Amniotic epithelial cell (primary cell): ENCODE data around the gene SLC39A10.

Experiments used
- DNase-seq: peaks from one replicate; pipeline ENCODE4 v3.0.0-alpha.2; 2010; ENCODE audit warnings: low read depth

Gene SLC39A10, protein sequence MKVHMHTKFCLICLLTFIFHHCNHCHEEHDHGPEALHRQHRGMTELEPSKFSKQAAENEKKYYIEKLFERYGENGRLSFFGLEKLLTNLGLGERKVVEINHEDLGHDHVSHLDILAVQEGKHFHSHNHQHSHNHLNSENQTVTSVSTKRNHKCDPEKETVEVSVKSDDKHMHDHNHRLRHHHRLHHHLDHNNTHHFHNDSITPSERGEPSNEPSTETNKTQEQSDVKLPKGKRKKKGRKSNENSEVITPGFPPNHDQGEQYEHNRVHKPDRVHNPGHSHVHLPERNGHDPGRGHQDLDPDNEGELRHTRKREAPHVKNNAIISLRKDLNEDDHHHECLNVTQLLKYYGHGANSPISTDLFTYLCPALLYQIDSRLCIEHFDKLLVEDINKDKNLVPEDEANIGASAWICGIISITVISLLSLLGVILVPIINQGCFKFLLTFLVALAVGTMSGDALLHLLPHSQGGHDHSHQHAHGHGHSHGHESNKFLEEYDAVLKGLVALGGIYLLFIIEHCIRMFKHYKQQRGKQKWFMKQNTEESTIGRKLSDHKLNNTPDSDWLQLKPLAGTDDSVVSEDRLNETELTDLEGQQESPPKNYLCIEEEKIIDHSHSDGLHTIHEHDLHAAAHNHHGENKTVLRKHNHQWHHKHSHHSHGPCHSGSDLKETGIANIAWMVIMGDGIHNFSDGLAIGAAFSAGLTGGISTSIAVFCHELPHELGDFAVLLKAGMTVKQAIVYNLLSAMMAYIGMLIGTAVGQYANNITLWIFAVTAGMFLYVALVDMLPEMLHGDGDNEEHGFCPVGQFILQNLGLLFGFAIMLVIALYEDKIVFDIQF

GRCh38 chr2:195656859-195657633, at the start of gene SLC39A10:
Gene SLC39A10, plus strand, starts transcription at chr2:195657226. Its CDS starts 22,817 bp downstream, at chr2:195680043.
- peak; percentile 98 for DNase-seq

GRCh38 chr2:195608768-195609454, 48.1 kb upstream of the SLC39A10 start:
- DNase-seq: peak; percentile 68

DNA sequence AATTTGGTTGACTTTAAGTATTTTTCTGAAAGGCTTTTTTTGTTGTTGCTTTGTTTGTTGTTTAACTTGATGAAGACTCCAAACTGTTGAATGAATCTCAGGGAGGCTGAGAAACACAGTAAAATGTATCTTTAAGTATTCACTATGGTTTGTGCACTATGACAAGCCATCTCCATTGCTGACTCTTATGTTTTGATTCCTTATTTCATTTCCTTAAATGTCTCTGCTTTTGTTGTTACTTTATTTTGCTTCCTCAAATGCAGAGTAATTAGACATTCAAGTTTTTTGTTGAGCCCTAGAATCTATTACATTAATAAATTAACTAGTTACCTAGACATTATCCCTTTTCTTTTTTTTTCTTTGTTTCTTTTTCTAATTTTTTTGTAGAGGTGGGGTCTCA, 46.3 kb upstream of the SLC39A10 start:
- DNase-seq: no peak

GRCh38 chr2:195612611-195613495, 44.2 kb upstream of the SLC39A10 start:
- DNase-seq: peak; percentile 90

DNA sequence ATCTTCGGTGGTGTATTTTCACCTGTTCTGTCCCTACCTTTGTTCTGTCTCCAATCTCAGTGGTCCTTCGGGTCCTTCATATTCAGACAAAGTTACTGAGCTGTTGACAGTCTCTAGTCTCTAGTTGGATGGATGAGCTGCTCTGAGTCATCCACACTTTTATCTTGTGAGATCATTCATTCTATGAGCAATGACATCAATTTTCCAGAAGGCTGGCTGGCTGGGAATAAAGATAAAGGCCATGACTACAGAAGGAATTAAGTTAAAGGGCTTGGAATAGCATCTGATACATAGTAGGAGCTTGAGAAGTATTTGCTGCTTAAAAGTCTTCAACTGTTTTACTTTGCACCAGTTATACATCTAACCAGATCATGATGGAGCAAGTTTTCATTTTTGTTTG, 43.1 kb upstream of the SLC39A10 start:
- DNase-seq: peak; percentile 93

GRCh38 chr2:195619590-195619989, 37.4 kb upstream of the SLC39A10 start:
- no peak for DNase-seq

DNA sequence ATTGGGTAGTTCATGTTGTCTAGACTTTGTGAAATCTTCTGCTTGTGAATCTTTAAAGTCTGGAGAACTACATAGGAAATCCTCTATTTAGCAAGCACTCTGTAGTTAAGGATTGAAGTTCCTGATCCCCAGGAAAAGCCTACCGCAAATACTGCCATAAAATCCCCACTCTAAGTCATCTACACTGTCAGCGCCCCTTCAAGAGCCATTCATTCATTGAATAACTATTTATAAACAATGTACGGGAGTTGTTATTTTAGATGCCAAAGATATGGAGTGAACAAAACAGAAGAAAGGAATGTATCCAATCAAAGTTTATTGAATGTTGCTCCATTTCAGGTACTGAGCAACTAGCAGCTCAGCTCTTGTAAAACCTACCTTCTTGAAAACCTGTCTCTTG, 36.5 kb upstream of the SLC39A10 start:
- peak; percentile 58 for DNase-seq

- no peak for DNase-seq
These were observed 34.1 kb upstream of the SLC39A10 start for GRCh38 chr2:195622966-195623365.

DNA sequence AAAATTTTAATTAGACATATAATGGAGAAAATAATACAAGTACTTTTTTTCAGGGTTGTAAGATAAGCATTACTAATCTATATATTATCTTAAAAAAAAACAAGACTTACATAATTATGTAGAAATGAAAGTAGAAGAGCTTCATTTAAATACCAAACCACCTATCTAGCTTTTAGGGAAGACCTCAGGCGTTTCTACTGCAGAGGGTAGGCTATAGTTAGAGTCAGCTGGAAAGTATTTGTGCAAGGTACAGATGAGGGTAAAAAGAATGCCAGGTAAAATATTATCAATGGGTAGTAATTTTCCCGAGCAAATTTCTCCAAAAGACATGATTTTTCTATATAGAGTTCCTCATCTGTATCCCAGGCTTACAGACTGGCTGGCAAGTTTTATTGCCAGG, 30.5 kb upstream of the SLC39A10 start:
- DNase-seq: no peak

DNA sequence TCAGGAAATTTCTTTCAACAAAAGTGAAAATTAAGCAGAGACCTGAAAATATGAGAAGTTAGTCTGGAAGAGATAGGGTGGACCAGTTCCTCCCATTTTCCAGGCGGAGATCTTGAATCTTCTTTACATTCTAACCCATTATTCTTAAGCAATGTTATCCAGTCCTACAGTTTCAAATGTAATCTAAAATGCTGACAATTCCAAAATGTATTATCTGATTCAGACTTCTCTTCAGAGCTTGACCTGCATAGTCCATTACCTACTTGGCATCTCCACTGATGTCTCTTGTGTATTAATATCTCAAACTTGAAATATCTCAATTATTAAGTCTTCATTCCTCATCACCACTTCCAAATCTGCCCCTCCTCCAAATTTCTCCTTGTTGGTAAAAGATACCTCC, 28.4 kb upstream of the SLC39A10 start:
- DNase-seq: no peak

DNA sequence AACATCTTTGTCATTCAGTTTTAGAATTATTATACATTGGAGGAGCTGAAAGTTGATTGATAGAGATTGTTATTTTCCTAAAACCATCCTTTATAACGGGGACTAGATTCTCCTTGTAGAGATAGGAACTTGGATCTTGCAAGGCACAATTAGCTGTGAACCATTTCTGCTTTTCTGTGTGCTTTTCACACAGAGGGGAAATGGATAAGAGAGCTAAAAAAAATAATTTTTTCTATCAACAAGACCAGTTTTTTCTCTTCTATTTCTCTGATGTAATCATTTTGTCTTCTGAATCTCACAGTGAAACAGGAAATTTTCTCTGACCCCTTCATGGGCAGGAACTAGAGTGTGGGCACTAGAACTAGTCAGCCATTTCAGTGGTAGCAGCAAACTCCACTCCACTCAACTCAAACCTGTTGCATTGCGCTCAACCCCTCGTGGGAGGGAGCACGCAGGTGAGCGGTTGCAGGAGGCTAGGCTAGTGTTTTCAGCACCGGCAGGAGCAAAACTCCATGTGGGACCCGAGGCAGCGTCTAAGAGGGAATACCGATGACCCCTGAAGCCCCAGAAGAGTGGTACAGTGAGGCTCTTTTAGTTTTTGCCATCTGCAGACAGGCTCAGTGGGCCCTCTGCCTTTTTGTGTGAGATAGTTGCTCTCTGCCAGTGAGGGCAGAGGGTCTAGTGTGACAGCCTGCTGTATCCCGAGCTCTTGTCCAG, 24.0 kb upstream of the SLC39A10 start:
- DNase-seq: no peak

DNA sequence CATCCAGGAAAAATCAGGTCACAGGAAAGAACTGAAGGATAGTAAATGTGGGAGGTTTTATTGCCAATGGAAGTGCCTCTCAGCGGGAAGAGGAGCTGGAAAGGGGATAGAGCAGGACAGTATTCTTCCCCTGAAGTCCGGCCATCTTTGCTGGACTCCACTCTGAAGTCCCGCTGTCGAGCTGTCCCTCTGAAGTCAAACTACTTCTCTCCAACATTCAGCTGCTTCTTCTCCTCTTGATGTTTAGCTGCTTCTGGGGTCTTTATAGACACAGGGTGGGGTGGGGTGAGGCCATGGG, 23.5 kb upstream of the SLC39A10 start:
- DNase-seq: no peak

DNA sequence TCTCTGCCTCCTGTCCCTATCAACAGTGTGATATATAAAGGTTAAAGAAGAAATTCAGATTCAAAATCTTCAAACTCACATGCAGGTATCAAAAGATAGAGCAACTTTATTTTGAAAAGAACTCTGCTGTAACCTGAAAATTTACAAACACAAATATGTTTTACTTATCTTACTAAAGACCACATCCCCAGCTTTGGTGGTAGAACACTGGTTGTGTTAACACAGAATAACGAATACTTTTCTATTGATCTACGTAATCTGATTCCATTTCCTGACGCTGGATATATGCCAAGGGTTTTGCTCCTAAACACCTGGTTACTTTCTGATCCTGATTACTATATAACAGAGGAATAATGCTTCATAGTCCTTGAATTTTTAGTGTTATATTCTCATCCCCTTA, 23.1 kb upstream of the SLC39A10 start:
- no peak for DNase-seq

- DNase-seq: no peak
These were observed 20.1 kb upstream of the SLC39A10 start for GRCh38 chr2:195636890-195637289.

GRCh38 chr2:195638750-195639149, 18.3 kb upstream of the SLC39A10 start:
- no peak for DNase-seq

GRCh38 chr2:195639238-195639858, 17.7 kb upstream of the SLC39A10 start:
- DNase-seq: no peak

DNA sequence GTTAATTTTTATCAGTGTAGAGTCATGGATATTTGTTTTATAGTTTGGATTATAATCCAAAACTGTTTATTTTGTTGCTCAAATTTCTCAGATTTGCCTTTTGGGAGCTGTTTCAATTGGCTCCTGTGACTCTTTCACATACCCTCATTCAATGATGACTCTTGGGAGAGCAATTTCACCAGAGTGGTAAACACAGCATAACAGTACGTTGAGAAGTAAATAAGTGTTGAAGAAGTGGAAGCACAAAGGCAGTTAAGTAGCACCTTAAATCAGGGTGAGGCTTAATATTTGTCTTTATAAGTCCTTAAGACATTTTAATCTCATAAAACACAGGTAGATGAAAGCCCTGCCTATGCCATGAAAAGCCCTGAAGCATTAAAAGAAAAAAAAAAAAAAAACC, 17.1 kb upstream of the SLC39A10 start:
- no peak for DNase-seq

DNA sequence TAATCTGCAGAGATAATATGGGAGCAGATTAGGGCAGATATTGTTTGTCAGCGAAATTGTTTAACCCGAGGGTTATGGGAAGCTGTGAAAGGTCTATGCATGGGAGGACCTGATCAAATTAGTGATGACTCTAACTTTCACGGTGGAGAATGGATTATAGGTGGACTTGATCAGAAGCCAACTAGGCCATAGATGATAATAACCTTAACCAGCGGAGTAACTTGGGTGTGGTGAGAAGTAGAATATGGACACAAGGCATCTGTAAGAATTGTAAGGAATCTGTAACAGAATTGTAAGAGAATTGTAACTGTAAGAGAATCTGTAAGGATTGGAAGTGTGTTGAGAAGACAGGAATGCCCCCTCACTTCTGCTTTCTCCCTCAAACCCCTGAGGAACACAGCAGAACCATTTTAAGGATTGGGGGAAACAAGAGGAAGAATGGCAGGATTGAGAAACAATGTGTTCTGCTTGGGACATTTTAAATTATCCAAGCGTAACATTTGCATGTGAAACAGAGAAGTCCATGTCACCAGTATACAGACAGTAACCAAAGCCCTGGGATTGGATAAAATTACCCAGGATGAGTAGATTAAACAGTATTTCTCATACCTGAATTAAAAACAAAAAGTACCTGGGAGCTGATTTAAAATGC, 14.9 kb upstream of the SLC39A10 start:
- DNase-seq: no peak

GRCh38 chr2:195642679-195643068, 14.4 kb upstream of the SLC39A10 start:
- DNase-seq: no peak
